Right lobe of liver (tissue), 6 donors: ENCODE measurements around the gene MRPL28. TPM values are rescaled to one million over a fixed set of nuclear protein-coding genes. Genes with fewer than 3 reads are reported as not detected.
"Not testable (repeated sequence)": the region's sequence is repeated elsewhere in the genome, so short reads cannot be mapped to it uniquely, and the experiment has no call there.

Experiments used
- ATAC-seq, 4 donors: fragments of 200-7000 bp; cut with Tn5 transposase; one replicate each; pipeline ENCODE4 v1.9.1; 2020; ENCODE audit warnings: mild to moderate bottlenecking in 4 of 4, moderate library complexity in 4 of 4
- DNase-seq, 3 donors: peaks; one replicate each; pipeline ENCODE4 v3.0.0-alpha.2; 2020
- H3K27ac ChIP-seq, 3 donors: fragments of 200-600 bp; one replicate each; pipeline ENCODE4 v1.8.0; 2022
- H3K27me3 ChIP-seq, 2 donors: fragments of 200-600 bp; one replicate each; pipeline ENCODE4 v1.8.0; 2022
- H3K36me3 ChIP-seq, 4 donors: fragments of 200-600 bp; sonication (generic) in 1 of 4; one replicate each; pipeline versions ENCODE4 v1.5.1 to v1.8.0; 2017 to 2022; ENCODE audit warnings: control low read depth in 1 of 4
- H3K4me1 ChIP-seq, 4 donors: fragments of 200-600 bp; sonication (generic) in 1 of 4; one replicate each; pipeline versions ENCODE4 v1.5.1 to v1.8.0; 2017 to 2022; ENCODE audit warnings: control low read depth in 1 of 4
- H3K4me3 ChIP-seq, 3 donors: fragments of 200-600 bp; one replicate each; pipeline ENCODE4 v1.8.0; 2022
- H3K9me3 ChIP-seq, 4 donors: fragments of 200-600 bp; sonication (generic) in 1 of 4; one replicate each; pipeline versions ENCODE4 v1.5.1 to v1.8.0; 2017 to 2022; ENCODE audit warnings: control low read depth in 1 of 4
- POLR2A ChIP-seq: fragments of 450-650 bp; IDR thresholded peaks from one replicate; pipeline ENCODE4 v1.6.1; 2017; ENCODE audit warnings: antibody characterized with exemption, mild to moderate bottlenecking
- WGBS: methylation state at CpG from one replicate; pipeline ENCODE4 v1.1.6; 2018; ENCODE audit warnings: low coverage, low lambda C conversion rate; ENCODE audit not compliant: insufficient coverage; ENCODE audit errors: missing lambda C conversion rate; 5-methylcytosine and 5-hydroxymethylcytosine counted together
- intact Hi-C, 2 donors: fragments of 100-400 bp; cut with DNase I; formaldehyde crosslinking; loops; one replicate each; pipeline versions ENCODE4 v1.11.2 to v1.14.1; 2022
- total RNA-seq, 6 experiments: library from RNA; depleted of rRNA in 2 of 6; stranded (reverse); fragments of >200 nt in 2 of 6; fragmentation: NEBNext Ultra II Directional in 3 of 6; extraction: Animal tissue kit (Norgen Biotek cat#: 25700) in 3 of 6; gene quantifications; one replicate each; pipeline versions ENCODE4 v1.1.0 to v1.2.4, GENCODE V29; 2016 to 2023
- TF ChIP-seq, protein P1 (sequence below), 4 donors: fragments of 200-600 bp in 3 of 4; fragments of 450-650 bp in 1 of 4; IDR thresholded peaks; one replicate each; pipeline versions ENCODE4 v1.5.1 to v1.8.0; 2016 to 2022; ENCODE audit warnings: antibody characterized with exemption in 4 of 4, mild to moderate bottlenecking in 2 of 4
- donor health status: DM: no; HTN: yes; CAD: no.
- donor health status: DM: no; HTN: no; CAD: no.
- donor health status: DM: no; HTN: no; CAD: no.
- donor health status: DM: no; HTN: yes; CAD: no.
- donor health status: DM: no; HTN: yes; CAD: no.

Gene MRPL28
- total RNA-seq, 6 experiments from 2014 or later = 29.9 to 64.7 (median 32.6) TPM

GRCh38 chr16:379961-380761 lies 9.8 kb upstream of the MRPL28 start:
- 73% methylated on average over 15 of the region's 27 CpGs for WGBS
- Histone ChIP-seq H3K27me3 (no peaks in the 10 kb centered on the region), H3K9me3 (no peaks in the 10 kb centered on the region), H3K4me1 (peaks cover 0 to 5% (median 0%) of the 10 kb centered on the region in 4 donors), H3K36me3 (no peaks in the 10 kb centered on the region), H3K27ac (no peak overlapping the region), H3K4me3 (peak overlapping the region in 2 of 3 donors; percentile 93 to 94)
- TF ChIP-seq, protein P1, sequence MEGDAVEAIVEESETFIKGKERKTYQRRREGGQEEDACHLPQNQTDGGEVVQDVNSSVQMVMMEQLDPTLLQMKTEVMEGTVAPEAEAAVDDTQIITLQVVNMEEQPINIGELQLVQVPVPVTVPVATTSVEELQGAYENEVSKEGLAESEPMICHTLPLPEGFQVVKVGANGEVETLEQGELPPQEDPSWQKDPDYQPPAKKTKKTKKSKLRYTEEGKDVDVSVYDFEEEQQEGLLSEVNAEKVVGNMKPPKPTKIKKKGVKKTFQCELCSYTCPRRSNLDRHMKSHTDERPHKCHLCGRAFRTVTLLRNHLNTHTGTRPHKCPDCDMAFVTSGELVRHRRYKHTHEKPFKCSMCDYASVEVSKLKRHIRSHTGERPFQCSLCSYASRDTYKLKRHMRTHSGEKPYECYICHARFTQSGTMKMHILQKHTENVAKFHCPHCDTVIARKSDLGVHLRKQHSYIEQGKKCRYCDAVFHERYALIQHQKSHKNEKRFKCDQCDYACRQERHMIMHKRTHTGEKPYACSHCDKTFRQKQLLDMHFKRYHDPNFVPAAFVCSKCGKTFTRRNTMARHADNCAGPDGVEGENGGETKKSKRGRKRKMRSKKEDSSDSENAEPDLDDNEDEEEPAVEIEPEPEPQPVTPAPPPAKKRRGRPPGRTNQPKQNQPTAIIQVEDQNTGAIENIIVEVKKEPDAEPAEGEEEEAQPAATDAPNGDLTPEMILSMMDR (IDR thresholded peaks at IDR 0.05) = no peak
- TF ChIP-seq POLR2A = no peak
- no peak for DNase-seq
- no peak for ATAC-seq
- intact Hi-C loops = loop anchor here in 1 of 2 donors (10.0 kb wide), 1 partner anchor 115 kb away; no protein-coding TSS in a partner anchor

DNA sequence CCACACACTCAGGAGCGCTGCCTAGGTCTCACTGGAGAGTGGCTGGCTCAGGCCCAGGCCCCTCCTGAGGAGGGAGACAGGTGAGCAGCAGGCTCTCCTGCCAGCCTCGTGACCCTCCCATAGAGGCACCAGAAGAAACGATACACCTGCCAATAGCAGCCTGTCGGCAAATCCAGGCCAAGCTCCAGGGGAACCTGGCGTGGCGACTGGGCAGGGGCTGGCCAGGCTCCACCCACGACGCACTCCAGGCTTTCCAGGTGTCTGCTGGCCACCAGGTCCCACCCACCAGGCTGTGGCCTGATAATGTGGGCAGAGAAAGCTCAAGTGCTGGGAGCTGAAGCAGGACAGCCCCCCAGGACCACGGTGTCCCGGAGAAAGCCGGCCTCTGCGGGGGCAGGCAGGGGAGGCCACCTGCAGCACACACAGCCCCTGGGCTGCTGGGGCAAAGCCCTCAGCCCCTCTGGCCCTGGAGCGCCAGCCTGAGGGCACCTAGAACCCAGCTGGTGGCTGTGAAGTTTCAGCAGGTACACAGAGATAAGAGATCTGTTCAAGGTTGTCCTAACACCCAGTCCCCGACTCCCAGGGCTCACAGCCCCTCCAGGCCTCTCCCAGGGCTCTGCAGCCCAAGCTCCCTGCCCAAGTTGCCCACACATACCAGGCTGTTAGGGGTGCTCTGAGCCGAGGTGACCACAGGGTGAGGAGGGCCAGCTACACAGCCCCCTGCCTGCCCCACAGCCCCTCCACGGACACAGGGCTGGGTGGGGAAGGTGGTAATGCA lies 9.0 kb upstream of the MRPL28 start:
- no peak for TF ChIP-seq POLR2A
- TF ChIP-seq, protein P1 (IDR thresholded peaks at IDR 0.05) = no peak
- H3K27ac ChIP-seq = no peak overlapping the region
- ATAC-seq (no peak), DNase-seq (peak in 2 of 3 donors; percentile 49 to 55)
- intact Hi-C loops = no loop called here
- no peaks in the 10 kb centered on the region for H3K27me3 ChIP-seq
- peaks cover 0 to 6% (median 0%) of the 10 kb centered on the region in 4 donors for H3K36me3 ChIP-seq
- WGBS = 80% methylated on average over 1 of the region's 16 CpGs
- H3K4me1 ChIP-seq = peaks cover 0 to 5% (median 0%) of the 10 kb centered on the region in 4 donors
- H3K9me3 ChIP-seq = no peaks in the 10 kb centered on the region
- H3K4me3 ChIP-seq = no peak overlapping the region

DNA sequence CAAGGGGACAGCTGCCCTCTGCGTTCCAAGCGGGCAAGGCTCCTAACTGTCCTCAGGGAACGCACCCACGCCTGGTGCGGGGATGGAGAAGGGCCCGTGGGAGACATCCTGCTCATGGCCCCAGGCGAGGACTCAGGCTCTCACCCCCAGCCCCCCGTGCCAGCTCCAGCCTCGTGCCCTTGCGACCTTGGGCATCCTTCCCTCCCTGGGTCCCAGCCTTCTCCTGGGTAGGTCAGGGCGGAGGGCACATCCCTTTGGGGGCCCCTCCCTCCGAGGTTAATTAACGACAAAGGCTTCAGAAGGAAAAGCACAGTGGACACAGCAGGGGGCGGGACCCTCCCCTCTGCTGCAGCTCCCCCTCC lies 8.5 kb upstream of the MRPL28 start:
- no peak overlapping the region for H3K4me3 ChIP-seq
- H3K9me3 ChIP-seq = no peaks in the 10 kb centered on the region
- 48% methylated on average over 2 of the region's 14 CpGs for WGBS
- intact Hi-C loops = no loop called here
- ATAC-seq = no peak
- peak in 2 of 3 donors; percentile 46 for DNase-seq
- no peaks in the 10 kb centered on the region for H3K27me3 ChIP-seq
- H3K36me3 ChIP-seq = peaks cover 0 to 6% (median 0%) of the 10 kb centered on the region in 4 donors
- TF ChIP-seq, protein P1 (IDR thresholded peaks at IDR 0.05) = no peak
- no peak for TF ChIP-seq POLR2A
- no peak overlapping the region for H3K27ac ChIP-seq
- peaks cover 0 to 5% (median 0%) of the 10 kb centered on the region in 4 donors for H3K4me1 ChIP-seq

DNA sequence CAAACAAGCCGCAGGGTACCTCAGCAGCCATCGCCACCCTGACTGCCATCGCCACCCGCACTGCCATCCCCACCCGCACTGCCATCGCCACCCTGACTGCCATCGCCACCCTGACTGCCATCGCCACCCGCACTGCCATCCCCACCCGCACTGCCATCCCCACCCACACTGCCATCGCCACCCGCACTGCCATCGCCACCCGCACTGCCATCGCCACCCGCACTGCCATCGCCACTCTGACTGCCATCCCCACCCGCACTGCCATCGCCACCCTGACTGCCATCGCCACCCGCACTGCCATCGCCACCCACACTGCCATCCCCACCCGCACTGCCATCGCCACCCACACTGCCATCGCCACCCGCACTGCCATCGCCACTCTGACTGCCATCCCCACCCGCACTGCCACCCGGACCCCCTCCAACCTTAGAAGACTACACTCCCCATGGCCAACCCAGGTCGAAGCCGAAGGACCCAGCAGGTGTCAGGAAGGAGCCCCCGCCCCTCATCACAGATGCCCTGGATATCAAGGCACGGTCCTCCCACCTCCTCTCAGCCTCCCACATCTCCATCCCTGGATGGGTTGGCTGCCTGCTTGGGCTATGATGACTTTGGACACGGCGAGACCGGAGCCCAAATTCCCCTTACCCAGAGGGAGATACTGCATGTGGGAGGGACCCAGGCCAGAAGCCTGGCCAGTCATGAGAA lies 7.9 kb upstream of the MRPL28 start:
- H3K27me3 ChIP-seq, ATAC-seq, H3K27ac ChIP-seq, H3K9me3 ChIP-seq, H3K4me1 ChIP-seq, intact Hi-C loops, DNase-seq, H3K4me3 ChIP-seq, H3K36me3 ChIP-seq: not testable (repeated sequence)
- WGBS = 82% methylated on average over 22 of the region's 36 CpGs
